Right lobe of liver (tissue), 4 donors: Measurements from ENCODE around the gene VARS2.

Source experiments
- POLR2A ChIP-seq: fragments of 450-650 bp; IDR thresholded peaks from one replicate; pipeline ENCODE4 v1.6.1; 2017; ENCODE audit warnings: antibody characterized with exemption, mild to moderate bottlenecking
- TF ChIP-seq, protein P1 (sequence below), 4 donors: fragments of 200-600 bp in 3 of 4; fragments of 450-650 bp in 1 of 4; IDR thresholded peaks; one replicate each; pipeline versions ENCODE4 v1.5.1 to v1.8.0; 2016 to 2022; ENCODE audit warnings: antibody characterized with exemption in 4 of 4, mild to moderate bottlenecking in 2 of 4
- donor health status: DM: no; HTN: no; CAD: no.
- donor health status: DM: no; HTN: no; CAD: no.
- donor health status: DM: no; HTN: yes; CAD: no.

DNA sequence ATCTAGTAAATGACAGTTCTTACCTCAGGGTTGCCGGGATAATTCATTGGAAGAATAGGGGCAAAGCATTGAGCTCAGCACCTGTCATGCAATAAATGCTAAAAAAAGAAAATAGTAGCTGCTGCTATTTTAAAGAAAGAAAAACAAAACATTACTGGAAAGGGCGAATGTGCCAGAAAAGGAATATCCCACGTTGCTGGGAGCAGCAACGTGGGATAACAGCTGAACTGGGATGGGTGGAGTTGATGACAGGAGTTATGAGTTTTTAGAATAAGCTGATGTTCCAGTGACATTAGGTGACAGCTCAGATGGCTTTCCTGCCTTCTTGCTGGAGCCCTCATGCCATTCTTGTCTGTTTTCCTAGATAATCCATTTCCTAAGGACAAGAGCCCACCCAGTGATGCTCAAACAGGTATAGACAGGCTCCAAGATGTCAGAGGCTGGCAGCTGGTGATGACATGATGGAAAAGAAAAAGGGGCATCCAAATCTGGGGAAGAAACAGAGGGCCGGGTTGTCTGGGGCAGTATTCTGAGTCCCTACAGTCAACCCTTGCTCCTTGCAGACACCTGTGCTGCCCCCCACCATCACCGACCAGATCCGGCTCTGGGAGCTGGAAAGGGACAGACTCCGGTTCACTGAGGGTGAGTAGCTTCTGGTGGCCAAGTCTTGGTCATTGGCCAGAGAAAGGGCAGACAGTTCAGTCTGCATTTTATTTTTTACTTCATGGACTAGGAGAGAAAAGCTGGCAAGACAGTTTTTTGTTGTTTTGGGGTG lies 1.1 kb upstream of the VARS2 start:
- TF ChIP-seq, protein P1, sequence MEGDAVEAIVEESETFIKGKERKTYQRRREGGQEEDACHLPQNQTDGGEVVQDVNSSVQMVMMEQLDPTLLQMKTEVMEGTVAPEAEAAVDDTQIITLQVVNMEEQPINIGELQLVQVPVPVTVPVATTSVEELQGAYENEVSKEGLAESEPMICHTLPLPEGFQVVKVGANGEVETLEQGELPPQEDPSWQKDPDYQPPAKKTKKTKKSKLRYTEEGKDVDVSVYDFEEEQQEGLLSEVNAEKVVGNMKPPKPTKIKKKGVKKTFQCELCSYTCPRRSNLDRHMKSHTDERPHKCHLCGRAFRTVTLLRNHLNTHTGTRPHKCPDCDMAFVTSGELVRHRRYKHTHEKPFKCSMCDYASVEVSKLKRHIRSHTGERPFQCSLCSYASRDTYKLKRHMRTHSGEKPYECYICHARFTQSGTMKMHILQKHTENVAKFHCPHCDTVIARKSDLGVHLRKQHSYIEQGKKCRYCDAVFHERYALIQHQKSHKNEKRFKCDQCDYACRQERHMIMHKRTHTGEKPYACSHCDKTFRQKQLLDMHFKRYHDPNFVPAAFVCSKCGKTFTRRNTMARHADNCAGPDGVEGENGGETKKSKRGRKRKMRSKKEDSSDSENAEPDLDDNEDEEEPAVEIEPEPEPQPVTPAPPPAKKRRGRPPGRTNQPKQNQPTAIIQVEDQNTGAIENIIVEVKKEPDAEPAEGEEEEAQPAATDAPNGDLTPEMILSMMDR (IDR thresholded peaks at IDR 0.05): no peak
- TF ChIP-seq POLR2A: no peak
